Activated CD8-positive, alpha-beta memory T cell treated with anti-CD3 and anti-CD28 coated beads, Interleukin-2, amount 50 U/mL, for 4 hours (primary cell): ENCODE results near the gene PAOX.
A peak's percentile ranks its signal among the peaks of the same experiment; 100 is the strongest.

Experiments
- DNase-seq: peaks from one replicate; pipeline ENCODE4 v3.0.0-alpha.2; 2020

PAOX gene

GRCh38 chr10:133379152-133379800 lies at the start of gene PAOX:
TSS of gene PAOX (plus strand) at chr10:133379262. CDS start at chr10:133379317, 55 bp downstream.
- DNase-seq, result peak; percentile 65

- DNase-seq, result peak; percentile 91
These were observed 49.4 kb upstream of the PAOX start for GRCh38 chr10:133329491-133330202.

DNA sequence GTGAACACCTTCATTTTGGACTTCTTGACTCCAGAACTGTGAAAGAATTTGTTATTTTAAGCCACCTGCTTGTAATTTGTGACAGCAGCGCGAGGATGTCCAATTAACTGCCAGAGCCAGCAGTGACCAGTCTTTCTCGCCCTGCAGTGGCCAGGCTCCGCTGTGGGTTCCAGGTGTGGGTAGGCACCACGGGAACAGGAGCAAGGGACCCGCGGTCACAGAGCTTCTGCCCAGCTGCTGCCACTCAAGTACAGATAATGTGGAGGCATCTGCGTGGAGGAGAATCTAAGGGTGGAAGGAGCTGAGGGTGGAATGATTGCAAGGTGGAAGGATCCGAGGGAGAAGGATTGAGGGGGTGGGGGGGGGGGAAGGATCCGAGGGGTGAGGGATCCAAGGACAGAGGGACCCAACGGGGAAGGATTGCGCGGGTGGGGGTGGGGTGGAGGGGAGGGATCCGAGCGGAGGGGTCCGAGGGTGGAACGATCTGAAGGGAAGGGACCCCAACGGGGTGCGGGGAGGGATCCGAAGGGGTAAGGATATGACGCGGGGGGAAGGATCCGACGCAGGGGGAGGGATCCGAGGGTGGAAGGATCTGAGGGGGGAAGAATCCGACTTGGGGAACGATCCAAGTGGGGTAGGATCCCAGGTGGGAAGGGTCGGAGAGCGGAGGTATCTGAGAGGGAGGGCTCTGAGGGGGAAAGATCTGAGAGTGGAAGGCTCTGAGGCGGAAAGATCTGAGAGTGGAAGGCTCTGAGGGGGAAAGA lies 45.9 kb upstream of the PAOX start:
- no peak for DNase-seq

DNA sequence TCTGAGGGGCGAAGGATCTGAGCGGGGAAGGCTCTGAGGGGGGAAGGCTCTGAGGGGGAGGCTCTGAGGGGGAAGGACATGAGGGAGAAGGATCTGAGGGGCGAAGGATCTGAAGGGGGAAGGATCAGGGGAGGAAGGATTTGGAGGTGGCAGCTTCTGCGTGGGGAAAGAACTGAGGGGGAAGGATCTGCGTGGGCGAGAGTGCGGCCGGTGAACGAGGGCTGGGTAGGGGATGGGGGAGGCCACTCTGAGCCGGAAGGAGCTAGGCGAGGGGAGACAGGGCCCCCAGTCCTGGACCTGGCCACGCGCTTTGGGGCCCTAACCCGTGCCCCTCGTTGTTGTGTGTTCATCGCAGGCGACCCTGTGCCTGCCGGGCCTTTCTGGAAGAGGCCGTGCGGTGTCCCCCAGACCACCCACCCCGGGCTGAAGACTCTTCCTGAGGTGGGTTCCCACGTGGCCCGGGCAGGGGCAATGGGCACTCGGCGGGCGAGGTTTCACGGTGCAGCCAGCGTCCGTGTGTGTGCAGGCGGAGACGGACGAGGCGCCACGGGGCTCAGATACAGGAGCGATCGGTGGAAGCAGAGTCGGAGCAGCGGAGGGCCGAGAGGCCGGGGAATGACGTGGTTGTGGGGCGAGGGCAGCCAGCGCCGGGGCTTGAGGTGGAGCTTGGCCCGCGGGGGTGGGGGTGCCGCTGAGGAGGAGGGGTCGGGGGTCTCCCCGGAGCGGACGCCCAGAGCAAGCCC lies 44.4 kb upstream of the PAOX start:
- DNase-seq, result no peak

GRCh38 chr10:133335246-133336117 lies 43.6 kb upstream of the PAOX start:
- DNase-seq, result peak; percentile 85

- DNase-seq, result no peak
These were observed 42.9 kb upstream of the PAOX start for GRCh38 chr10:133336118-133336576.

- DNase-seq, result peak; percentile 74
These were observed 42.3 kb upstream of the PAOX start, which contains the start of gene CALY for GRCh38 chr10:133336577-133337369. TSS of gene CALY (minus strand) at chr10:133336896. CDS start at chr10:133328989, 7,907 bp downstream.

DNA sequence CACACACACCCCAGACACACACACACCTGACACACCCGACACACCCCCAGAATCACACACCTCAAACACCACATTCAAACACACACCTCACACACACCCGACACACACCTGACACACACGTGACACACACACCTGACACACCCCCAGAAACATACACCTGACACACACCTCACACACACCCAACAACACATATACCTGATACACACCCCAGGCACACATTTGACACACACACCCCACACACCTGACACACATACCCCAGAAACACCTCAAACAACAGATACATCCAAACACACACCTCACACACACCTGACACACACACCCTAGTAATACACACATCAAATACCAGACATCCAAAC lies 41.7 kb upstream of the PAOX start:
- no peak for DNase-seq

DNA sequence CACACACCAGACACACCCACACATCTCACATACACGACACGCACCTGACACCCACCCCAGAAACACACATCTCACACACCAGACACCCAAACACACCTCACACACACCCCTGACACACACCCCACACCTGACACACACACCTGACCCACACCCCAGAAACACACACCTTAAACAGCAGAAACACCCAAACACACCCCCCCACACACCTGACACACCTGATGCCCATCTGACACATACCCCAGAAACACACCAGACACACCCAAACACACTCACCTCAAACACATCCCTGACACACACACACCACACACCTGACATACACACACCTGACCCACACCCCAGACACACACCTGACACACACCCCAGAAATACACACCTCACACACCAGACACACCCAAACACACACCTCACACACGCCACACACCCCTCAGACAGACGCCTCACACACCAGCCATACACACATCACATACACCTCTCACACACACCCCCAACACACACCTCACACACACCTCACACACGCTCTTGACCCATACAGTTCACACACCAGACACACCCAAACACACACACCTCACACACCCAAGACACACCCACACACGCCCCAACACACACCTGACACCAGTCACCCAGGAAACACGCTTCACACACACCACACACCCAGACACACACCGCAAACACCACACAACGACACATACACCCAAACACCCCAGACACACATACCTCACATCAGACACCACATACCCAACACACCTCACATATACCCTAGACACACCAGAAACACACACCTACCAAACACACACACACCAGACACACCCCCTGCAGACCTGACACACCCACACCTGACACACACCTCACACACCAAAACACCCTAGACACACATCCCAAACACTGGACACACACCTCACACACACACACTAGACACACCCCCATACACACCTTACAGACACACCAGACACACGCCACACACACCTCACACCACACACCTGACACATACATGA lies 40.7 kb upstream of the PAOX start:
- DNase-seq, result no peak

DNA sequence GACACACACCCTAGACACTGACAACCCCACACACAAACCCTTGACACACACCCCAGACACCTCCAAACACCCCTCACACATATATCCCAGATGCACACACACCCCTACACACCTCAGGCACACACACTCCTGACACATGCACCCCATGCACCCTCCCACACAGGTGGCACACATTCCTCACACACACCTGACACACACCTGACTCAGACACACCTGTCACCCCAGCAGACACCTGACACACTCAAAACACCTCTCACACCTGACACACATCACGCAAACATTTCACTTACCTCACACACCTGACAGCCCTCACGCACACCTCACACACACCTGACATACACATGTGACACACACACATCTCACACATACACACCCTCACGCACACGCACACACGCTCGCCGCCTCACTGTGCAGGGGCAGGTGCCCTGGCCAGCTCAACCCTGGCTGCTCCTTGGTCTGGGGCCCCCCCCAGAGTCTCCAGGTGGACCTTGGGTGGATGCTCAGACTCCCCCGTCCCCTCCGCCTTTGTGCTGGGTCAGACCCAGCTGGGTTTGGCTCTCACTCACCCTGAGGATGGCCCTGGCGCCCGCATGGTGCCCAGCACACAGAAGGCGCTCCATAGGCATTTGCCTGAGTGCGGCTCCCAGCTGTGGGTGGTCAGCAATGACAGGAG lies 39.2 kb upstream of the PAOX start:
- no peak for DNase-seq

DNA sequence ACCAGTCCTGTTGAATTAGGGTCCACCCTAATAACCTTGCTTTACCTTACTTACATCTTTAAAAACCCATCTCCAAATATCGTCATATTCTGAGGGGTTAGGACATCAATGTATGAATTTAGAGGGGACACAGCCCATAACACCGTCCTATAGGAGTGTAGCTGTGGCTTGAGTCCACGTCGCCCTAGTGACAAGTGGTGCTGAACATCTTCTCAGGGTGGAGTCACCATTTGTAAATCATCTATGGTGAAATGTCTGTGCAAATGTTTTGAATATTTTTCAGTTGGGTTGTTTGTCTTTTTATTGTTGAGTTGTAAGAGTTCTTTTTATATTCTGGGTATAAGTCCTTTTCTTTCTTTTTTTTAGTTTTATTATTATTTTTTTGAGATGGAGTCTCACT lies 37.1 kb upstream of the PAOX start:
- DNase-seq, result no peak

- DNase-seq, result no peak
These were observed 36.1 kb upstream of the PAOX start for GRCh38 chr10:133342942-133343341.

DNA sequence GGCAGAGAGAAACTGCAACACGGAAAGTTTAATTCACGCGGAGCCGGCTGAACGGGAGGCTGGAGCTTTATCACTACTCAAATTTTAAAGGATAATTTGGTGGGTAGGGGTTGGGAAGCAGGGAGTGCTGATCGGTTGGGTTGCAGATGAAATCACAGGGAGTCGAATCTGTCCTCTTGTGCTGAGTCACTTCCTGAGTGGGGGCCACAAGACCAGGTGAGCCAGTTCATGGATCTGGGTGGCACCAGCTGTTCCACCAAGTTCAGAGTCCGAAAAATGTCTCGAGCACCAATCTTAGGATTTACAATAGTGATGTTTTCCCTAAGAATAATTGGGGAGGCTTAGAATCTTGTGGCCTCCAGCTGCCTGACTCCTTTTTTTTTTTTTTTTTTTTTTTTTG lies 35.5 kb upstream of the PAOX start:
- DNase-seq, result no peak

DNA sequence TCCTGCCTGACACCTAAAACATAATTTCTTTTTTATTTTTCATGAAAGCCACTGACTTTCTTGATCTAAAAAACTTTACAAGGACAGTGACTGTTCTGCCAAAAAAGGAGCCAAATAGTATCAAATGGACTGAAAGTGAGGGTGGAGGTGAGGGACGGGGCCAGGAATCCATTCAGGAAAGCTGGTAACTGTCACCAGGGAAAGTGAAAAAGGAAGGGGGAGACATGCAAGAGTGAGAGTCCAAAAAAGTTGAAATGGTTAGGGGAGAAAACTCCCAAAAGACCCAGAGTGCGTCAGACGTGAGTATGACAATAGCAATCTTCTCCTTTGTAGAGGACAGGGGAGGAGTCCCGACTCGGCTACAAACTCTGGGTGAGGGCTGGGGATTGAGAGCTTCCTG lies 34.8 kb upstream of the PAOX start:
- DNase-seq, result no peak

DNA sequence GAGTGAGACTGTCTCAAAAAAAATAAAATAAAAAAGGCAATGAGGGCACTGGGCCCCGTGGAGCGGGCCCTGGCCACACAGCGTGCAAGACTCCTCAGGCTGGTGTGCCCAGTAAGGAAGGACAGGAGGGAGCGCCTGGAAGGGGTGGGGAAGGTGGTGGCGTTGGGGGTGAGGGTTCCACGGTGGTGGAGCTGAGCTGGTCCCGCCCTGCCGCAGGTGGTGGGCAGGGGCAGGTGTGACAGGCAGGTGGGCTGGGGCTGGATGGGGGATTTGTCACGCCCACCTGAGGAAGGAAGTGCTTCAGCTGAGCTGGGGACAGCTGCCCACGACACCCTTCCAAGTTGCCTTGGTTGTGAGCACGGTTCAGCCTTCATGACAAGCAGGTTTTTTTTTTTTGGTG lies 32.6 kb upstream of the PAOX start:
- no peak for DNase-seq

GRCh38 chr10:133347710-133348517 lies 31.1 kb upstream of the PAOX start:
- no peak for DNase-seq

DNA sequence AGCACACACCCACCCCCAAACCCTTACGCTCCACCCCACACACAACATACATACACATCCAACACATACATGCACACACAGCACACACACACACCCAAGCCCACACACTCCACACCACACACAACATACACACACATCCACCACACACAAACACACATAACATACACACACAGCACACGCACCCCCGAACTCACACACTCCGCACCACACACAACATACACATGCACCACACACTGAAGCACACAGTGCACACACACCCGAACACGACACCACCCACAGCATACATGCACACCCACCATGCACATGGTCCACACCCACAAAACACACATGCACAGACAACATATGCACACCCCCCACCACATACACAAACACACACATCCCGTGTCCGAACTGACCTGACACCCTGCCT lies 29.9 kb upstream of the PAOX start:
- no peak for DNase-seq

DNA sequence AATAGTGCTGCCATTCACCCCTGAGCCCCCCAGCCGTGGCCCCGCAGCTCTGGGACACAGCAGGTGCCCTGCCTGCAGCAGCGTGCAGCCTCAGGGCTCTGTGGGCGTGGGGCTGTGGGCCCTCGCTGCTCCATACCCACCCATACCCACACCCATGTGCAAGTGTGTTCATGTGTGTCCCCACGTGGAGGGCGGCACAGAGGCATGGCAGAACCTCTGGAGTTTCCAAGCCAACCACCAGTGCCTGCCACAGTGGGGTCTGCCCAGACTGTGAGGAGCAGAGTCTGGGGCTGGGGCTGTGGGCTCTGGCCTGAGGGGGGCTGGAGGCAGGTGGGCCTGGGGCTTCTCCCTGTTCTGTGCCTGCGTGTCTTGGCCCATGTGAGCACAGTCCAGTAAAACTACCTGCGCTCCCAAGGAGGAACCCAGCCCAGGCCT lies 29.5 kb upstream of the PAOX start:
- no peak for DNase-seq
